Measurements from ENCODE around the gene WDR83. TPM values are rescaled to one million over a fixed set of nuclear protein-coding genes. Genes with fewer than 3 reads are reported as not detected.
"Not testable (repeated sequence)": the region's sequence is repeated elsewhere in the genome, so short reads cannot be mapped to it uniquely, and the experiment has no call there.

WDR83 gene, protein sequence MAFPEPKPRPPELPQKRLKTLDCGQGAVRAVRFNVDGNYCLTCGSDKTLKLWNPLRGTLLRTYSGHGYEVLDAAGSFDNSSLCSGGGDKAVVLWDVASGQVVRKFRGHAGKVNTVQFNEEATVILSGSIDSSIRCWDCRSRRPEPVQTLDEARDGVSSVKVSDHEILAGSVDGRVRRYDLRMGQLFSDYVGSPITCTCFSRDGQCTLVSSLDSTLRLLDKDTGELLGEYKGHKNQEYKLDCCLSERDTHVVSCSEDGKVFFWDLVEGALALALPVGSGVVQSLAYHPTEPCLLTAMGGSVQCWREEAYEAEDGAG
- total RNA-seq (2021) (19.4 and 24.5 TPM in 2 replicates), Bru-seq, nascent RNA (percentile 45 among the genes with signal in this experiment), BruChase-seq, experiment 1, labeled RNA remaining after a 2-hour chase (percentile 47 among the genes with signal in this experiment), BruChase-seq, experiment 2, labeled RNA remaining after a 6-hour chase (percentile 57 among the genes with signal in this experiment)
- long read RNA-seq, transcript WDR83-201 (11 exons, 1,457 nt) = major isoform, 7 of 62 reads
- long read RNA-seq, partial matches to known transcripts = 42 of 62 reads
- long read RNA-seq, other reads (novel, unspliced or antisense) = 8 of 62 reads

DNA sequence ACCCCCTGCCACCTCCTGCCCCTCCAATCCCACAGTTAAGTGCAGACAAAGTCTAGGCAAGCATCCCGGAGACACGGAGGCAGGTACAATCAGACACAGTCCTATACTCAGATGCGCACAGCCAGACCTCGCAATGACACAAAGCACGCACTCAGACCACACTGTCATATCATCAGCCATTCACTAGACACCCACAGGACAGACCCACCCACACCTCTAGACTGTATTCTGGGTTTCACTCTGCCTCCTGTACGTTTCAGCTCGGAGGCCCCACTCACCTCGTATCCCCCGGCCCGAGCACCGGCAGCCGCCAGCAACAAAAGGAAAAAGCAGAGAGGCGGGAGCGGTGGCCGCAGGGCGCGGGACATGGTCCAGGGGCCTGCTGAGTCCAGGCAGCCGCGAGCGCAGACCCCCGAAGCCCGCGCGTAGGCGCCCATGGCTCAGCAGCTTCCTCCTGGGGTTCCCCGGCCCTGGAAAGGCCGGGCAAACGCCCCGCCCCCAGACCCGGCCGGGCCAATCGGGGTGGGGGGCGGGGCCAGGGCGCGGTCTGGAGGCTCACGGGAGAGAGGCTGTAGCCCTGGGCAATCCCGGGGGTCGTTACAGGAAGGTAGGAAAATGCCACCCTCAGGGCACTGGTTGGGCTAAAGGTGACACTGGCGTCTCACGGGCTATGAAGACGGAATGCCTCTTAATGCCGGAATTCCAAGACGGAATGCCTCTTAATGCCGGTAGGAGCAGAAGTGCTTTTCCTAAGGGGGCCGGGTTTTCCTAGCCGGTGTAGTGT is at the start of gene WDR83, which contains the start of gene MAN2B1:
TSS of gene WDR83 (plus strand) at position 543 of the 784 bp plus-strand sequence. CDS start 2,984 bp downstream, outside the sequence.
TSS of gene MAN2B1 (minus strand) at position 478 of the 784 bp plus-strand sequence. CDS start at position 437, 41 bp downstream.
- POLR2A ChIA-PET (ENCODE audit: low non-redundant PET) = interaction anchor here (0.6 kb wide), 1 partner anchor 18 kb away, joined by 5 read pairs; no protein-coding TSS in a partner anchor
- Histone ChIP-seq H3K9me3 (ENCODE audit: low read depth, low read length, poor library complexity, severe bottlenecking) (no peaks in the 10 kb centered on the region), H3K27me3 (replicated peaks; ENCODE audit: insufficient read depth, low read depth, low read length, poor library complexity) (no peaks in the 10 kb centered on the region), H3K4me3 (ENCODE audit: low read depth, low read length, poor library complexity, severe bottlenecking) (peak within 1 kb of the TSS; percentile 69), H3K4me1 (ENCODE audit: insufficient read depth, low read length, poor library complexity, severe bottlenecking) (peaks cover 18% of the 10 kb centered on the region), H3K27ac (ENCODE audit: low read depth, low read length, poor library complexity, severe bottlenecking) (peak within 1 kb of the TSS; percentile 78), H3K36me3 (ENCODE audit: insufficient read depth, low read length, poor library complexity, severe bottlenecking) (peaks cover 4% of the 10 kb centered on the region)
- TF ChIP-seq, protein P1, sequence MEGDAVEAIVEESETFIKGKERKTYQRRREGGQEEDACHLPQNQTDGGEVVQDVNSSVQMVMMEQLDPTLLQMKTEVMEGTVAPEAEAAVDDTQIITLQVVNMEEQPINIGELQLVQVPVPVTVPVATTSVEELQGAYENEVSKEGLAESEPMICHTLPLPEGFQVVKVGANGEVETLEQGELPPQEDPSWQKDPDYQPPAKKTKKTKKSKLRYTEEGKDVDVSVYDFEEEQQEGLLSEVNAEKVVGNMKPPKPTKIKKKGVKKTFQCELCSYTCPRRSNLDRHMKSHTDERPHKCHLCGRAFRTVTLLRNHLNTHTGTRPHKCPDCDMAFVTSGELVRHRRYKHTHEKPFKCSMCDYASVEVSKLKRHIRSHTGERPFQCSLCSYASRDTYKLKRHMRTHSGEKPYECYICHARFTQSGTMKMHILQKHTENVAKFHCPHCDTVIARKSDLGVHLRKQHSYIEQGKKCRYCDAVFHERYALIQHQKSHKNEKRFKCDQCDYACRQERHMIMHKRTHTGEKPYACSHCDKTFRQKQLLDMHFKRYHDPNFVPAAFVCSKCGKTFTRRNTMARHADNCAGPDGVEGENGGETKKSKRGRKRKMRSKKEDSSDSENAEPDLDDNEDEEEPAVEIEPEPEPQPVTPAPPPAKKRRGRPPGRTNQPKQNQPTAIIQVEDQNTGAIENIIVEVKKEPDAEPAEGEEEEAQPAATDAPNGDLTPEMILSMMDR (conservative IDR thresholded peaks at IDR 0.05; ENCODE audit: low read depth, low read length) = no peak
- no peak for TF ChIP-seq EZH2 (IDR thresholded peaks at IDR 0.05; ENCODE audit: borderline replicate concordance, low read depth, low read length, poor library complexity, severe bottlenecking)
- CTCF ChIA-PET = interaction anchor here (0.6 to 0.8 kb wide), 2 partner anchors 12 to 27 kb away, joined by 3 to 4 read pairs; no protein-coding TSS in a partner anchor
- peak; percentile 90 for DNase-seq (ENCODE audit: low spot score)
- intact Hi-C loops (cut with micrococcal nuclease; ENCODE audit: unreplicated experiment) = no loop called here
- BruUV-seq (replicated peaks) = no TSS peak

DNA sequence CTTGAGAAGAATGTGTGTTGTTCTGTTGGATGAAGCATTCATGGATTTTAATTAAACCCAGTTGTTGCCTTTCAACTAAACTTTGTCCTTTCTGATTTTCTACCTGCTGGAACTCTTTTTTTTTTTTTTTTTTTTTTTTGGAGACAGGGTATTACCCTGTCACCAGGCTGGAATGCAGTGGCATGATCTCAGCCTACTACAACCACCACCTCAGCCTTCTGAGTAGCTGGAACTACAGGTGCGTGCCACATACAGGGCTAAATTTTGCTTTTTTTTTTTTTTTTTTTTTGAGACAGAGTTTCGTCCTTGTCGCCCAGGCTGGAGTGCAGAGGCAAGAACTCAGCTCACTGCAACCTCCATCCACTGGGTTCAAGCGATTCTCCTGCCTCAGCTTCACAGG is 49.0 kb upstream of the WDR83 start:
- POLR2A ChIA-PET (ENCODE audit: low non-redundant PET) = no interaction called here
- CTCF ChIA-PET = no interaction called here
- intact Hi-C loops (cut with micrococcal nuclease; ENCODE audit: unreplicated experiment) = no loop called here
- peaks cover 32% of the 10 kb centered on the region for H3K36me3 ChIP-seq (ENCODE audit: insufficient read depth, low read length, poor library complexity, severe bottlenecking)
- no TSS peak for BruUV-seq (replicated peaks)
- no peaks in the 10 kb centered on the region for H3K4me1 ChIP-seq (ENCODE audit: insufficient read depth, low read length, poor library complexity, severe bottlenecking)
- TF ChIP-seq, protein P1 (conservative IDR thresholded peaks at IDR 0.05; ENCODE audit: low read depth, low read length) = no peak
- no peak for TF ChIP-seq EZH2 (IDR thresholded peaks at IDR 0.05; ENCODE audit: borderline replicate concordance, low read depth, low read length, poor library complexity, severe bottlenecking)
- H3K27ac ChIP-seq (ENCODE audit: low read depth, low read length, poor library complexity, severe bottlenecking) = no peak overlapping the region
- no peak for DNase-seq (ENCODE audit: low spot score)
- H3K9me3 ChIP-seq (ENCODE audit: low read depth, low read length, poor library complexity, severe bottlenecking) = peaks cover 5% of the 10 kb centered on the region
- H3K4me3 ChIP-seq (ENCODE audit: low read depth, low read length, poor library complexity, severe bottlenecking) = no peak overlapping the region
- no peaks in the 10 kb centered on the region for H3K27me3 ChIP-seq (replicated peaks; ENCODE audit: insufficient read depth, low read depth, low read length, poor library complexity)

DNA sequence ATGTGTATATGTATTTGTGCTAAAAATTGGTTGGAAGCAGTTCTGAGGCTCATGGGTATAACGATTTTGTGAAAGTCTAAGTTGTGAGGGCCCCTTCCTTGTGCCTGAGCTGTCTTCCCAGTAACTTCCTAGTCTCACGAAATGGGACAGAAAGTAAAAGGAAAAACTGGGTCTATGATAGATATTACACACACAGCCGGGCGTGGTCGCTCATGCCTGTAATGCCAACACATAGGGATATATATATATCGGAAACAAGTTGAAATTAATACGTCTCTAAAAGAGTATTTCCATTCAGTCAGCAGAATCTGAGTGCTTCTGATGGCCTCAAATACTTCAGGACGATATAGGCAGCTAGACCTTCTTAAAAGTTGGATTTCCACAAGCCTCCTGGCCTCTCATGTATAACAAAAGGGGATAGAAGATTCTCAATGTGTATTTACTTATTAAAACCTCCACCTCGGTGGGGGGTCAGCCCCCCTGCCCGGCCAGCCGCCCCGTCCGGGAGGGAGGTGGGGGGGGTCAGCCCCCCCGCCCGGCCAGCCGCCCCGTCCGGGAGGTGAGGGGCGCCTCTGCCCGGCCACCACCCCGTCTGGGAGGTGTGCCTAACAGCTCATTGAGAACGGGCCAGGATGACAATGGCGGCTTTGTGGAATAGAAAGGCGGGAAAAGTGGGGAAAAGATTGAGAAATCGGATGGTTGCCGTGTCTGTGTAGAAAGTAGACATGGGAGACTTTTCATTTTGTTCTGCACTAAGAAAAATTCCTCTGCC is 45.2 kb upstream of the WDR83 start:
- CTCF ChIA-PET; POLR2A ChIA-PET (ENCODE audit: low non-redundant PET); H3K4me1 ChIP-seq (ENCODE audit: insufficient read depth, low read length, poor library complexity, severe bottlenecking); H3K9me3 ChIP-seq (ENCODE audit: low read depth, low read length, poor library complexity, severe bottlenecking); DNase-seq (ENCODE audit: low spot score); H3K27ac ChIP-seq (ENCODE audit: low read depth, low read length, poor library complexity, severe bottlenecking); BruUV-seq (replicated peaks); intact Hi-C loops (cut with micrococcal nuclease; ENCODE audit: unreplicated experiment); H3K4me3 ChIP-seq (ENCODE audit: low read depth, low read length, poor library complexity, severe bottlenecking); H3K27me3 ChIP-seq (replicated peaks; ENCODE audit: insufficient read depth, low read depth, low read length, poor library complexity): not testable (repeated sequence)
- peaks cover 41% of the 10 kb centered on the region for H3K36me3 ChIP-seq (ENCODE audit: insufficient read depth, low read length, poor library complexity, severe bottlenecking)

All from A673 (cell line).